Stimulated activated CD8-positive, alpha-beta memory T cell treated with anti-CD3 and anti-CD28 coated beads, Interleukin-4, amount 100 ng/mL, for 4 hours (primary cell): ENCODE data around the gene KLF7.

Experiments
- DNase-seq, 2 donors: peaks; one replicate each; pipeline ENCODE4 v3.0.0-alpha.2; 2020; ENCODE audit warnings: low read depth in 2 of 2, low spot score in 1 of 2

Gene KLF7

DNA sequence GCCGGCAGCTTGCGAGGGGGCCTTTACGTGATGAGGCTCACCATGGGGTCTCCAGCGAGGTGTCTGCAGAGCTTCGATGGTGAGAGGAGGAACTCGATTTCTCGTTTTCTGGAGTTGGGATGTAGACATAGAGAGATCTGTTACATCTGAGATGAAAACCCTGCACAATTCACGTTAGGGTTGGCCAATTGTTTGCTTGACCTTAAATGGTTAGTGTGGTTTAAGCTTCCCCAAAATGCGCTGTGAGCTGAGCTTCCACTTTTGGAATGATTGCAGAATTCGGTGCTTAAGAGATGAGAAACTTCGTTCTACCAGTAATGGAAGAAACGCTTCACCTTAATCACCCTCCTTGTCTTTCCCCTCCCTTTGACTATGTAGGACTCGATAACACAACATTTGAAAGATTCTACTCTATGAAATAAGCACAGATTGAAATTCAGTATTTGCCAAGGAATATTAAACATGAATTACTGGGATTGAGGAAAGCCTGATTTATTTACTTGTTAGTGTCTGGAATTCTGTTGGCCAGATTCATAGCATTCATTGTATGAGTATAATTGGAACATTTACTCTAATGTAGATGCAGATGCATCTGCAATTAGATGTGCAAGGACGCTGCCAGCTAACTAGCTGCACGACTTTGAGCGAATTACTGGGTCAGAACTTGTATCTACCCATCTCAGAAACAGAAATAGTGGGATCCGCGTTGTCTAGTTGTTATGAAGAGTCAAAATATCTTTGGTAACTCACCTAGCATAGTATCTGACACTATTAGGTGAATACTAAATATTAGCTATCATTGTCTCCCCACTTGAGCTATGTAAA is 1.6 kb upstream of the KLF7 start:
- no peak for DNase-seq

DNA sequence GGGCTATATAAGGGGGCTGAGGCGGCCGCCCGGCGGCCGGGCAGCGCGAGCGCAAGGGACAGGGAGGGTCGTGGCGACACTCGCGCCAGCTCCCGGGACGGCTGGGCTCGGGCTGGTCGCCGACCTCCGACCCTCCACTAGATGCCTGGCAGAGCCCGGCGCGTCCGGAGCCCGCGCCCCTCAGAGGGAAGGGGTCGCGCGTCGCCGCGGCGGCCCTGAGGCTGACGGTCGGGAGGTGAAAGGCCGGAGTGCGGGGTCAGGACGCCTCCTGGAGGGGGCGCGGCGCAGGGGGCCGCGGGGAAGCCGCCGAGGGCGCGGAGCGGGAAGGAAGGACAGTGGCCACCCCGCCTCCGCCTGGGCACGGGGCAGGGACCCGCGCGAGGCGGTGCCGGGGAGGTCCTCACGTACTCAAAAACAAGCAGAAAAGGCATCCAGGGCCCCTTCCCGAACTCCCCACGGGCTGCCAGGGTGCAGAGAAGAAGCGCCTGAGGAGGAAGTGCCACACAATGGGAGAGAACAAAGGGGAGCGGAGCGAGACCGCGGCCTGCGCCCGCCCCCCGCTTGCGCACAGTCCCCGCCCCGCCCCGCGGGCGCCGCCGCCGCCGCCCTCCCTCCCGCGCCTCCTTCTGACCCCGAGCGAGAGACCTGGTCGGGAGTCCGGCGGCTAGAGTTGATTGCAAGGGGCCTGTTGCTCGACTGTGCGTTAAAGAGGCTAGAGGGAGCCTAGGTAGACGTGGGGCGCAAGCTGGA is 776 bp upstream of the KLF7 start:
- DNase-seq = peak in 1 of 2 donors; percentile 36

DNA sequence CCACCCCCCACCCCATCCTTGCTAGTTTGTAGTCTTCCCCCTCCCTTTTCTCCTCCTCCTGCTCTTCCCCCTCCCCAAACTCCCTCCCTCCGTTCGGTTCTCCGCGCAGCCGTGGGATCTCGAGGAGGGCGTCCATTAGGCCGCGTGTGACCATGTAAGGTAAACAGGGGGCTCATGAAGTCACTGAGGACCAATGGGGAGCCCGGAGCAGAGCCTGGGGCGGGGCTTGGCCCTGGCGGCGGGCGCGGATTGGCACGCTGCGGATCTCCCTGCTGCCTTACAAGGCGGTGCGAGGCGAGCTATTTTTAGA is 246 bp upstream of the KLF7 start:
- DNase-seq = peak; percentile 90 to 92

DNA sequence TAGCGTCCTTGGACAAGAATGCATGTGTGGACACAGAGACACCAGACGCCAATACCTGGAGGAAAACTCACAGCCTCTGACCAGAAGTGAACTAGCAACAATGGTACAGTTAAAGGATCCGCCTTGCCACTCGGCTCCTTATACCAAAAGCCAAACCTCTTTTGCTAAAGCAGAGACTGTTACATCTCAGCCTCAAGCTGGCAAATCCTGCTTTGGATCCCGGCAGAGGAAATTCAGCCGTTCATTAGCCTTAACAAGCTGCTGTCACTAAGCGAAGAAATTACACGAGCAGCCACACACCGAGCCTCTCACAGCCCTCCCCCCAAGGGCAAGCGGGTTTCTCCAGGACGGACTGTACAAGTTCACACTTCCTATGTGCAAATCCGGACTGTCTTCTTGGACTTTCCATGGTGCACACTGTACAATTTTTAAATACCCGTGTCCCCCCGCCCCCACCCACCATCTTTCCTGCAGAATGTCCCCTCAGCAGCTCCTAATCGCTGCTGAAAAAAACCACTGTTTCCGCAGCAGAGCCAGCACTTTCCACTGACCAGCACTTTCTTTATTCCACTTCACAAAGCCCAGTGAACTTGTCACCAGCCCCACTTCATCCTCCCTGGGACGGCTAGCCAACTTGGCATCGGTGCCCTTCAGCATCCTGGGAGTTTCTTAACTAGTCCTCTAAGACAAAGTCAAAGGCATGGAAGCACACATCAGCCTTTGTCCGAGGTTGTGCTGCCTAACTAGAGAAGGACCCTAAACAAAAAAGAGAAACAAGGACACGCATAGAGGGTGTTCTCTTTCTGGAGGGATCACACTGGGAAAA is 1.5 kb downstream of the KLF7 start:
- DNase-seq = no peak

DNA sequence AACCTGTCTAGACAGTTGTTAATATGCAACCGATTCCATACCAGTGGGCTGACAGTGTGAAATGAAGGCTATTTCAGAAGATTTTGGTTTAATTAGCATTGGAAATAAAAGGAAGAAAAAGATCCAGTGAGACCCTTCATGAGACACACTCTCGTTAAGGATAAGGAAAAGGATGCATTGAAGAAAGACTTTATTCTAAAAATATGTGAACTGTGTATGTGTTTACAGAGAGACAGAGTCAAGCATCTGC is 2.1 kb downstream of the KLF7 start:
- DNase-seq = no peak

DNA sequence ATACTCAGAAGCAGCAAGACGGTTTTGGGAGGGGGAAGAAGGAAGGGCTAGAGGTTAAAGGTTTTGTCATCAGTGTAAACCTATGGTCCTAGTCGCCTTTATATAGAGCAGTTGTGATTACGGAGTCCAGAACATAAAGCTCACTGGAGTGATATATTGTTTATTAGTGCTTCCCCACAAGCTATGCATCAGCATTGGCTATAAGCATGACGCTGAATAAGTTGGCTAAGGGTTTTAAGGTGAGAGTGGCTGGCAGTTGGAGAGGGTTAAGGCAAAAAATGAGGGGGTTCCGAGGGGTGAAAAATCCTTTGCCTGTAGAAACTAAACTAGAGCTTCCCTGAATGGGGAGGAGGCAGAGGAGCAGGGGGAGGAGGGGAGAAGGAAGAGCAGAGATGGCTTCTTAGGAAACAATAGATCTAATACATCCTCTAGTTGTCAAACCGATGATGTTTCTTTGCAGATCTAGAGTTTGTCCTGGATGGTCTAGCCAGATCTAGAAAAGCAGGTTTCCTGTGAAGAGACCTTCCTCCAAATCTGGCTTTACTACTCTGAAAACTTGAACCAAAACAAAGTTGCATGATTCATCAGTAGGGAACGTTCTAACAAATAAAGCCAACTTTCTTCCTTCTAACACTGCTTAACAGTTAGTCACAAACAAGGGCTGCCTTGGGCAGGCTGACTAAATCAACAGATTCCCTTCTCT is 2.5 kb downstream of the KLF7 start:
- DNase-seq = no peak

DNA sequence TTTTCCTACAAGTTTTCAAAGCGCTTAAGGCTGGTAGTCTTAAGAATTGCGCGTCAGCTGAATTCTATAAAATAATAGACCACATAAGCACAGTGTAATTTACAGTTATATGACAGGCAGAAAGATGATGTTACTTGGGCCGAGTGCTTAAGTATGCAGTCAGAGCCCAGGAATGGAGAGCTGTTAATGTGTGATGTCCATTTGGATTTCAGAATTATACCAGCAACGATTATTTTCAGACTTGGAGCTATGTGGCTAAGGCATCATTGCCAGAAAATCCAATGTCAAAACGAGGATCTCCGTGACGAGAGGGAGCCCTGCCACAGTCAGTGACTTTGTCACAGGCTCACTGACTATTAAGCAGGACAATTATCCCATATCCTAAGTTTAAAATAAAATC is 3.4 kb downstream of the KLF7 start:
- no peak for DNase-seq

DNA sequence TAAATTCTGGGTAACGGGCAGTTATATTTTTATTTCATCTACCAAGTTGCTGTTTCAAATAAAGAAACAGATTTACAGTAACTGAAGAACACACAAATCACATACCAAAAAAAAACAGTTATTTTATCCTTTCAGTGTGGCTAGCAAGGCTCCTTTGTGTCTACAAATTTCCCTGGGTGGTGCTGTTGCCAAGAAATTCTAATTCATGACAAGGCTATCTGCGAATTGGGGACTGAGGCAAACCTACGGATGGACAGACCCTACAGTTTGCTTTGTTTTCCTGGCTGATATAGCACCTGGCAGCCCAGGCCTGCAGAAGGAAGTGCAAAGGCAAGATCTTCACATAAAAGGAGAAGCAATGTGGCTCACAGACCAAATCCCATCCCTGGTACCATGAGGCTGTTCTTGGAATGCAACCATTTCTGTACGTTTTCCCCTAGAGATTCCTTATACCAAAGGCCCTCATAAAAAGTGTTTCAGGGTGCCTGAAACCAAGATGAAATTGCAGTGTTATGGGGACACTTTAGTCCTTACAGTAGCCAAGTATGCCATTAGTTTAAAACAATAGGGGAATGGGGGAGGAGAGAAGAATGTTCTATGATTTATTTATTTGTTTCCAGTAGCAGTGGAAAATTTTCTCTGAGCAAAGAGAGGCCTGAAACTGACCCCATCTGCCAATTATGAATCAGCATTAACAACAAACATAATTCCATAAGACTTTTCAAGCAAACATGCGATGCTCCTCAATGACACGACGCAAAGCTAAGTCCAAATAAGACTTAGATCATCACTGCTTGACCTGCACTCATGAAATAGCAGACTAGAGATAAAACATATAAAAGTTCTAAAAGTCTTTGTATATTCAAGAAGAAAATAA is 4.3 kb downstream of the KLF7 start:
- no peak for DNase-seq

DNA sequence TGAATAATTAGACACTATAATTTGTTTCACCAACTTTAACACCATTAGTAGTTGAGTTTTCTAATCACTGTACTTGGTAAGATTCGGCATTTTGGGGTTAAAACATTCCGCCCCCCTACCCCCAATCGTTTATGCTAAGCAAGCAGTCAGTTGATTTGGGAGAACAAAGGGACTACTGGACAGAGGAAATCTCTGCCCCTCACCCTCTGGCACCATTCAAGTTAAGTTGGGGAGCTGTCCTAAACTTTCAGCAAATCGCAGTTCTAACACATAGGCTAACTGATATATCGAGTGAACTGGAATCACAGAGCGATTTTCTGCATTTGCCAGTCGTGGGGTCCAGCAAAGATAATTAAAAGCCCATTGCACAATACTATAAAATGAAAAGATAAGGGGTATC is 5.6 kb downstream of the KLF7 start:
- no peak for DNase-seq

DNA sequence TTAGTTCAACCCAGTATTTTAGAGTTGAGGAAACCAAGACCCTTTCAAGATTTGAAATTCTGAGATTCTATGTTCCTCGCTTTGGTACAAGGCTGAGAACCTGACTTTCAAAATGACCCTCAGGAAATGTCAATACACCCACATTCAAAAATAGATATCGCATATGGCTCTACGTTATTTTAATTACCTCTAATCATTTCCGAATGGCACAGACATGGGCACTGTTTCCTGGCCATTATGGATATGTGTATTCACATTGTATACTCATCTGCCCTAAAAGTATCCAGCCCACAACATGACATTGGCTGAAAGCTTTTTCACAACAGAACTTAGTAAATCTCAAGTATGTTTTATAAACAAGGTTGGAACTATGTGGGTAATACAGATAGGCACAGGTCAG is 6.7 kb downstream of the KLF7 start:
- DNase-seq = no peak

DNA sequence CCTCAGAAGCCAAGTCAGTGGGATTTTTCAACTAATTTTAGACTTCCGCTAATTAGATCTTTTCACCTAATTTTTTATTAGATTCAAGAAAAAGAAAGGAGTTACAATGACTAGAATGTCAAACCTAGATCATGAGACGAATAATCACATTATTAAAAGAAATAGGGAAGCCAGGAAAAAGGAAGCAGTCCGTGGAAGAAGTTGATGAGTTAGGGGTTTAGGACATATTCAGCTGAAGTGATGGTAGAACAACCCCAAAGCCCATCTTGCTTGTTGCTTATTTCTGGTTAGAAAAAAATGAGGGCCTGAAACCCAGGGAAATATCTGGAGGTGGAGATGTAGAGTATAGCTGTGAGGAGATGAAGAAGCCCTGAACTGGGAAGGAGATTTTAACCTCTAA is 8.0 kb downstream of the KLF7 start:
- DNase-seq = no peak

DNA sequence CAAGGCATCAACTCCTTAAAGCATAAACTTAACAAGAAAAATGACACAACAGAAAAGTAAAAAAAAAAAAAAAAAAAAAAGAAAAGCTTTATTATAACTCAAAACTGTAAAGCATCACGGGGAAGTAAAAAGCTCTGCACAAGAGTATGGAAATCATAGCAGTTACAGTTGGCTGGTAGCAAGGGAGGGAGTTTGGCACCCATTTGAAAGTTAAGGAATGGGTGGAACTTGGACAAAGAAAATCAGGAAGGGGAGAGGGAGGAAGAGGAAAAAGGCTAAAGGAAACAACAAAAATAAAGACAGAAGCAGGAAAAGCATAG is 8.6 kb downstream of the KLF7 start:
- DNase-seq = no peak

DNA sequence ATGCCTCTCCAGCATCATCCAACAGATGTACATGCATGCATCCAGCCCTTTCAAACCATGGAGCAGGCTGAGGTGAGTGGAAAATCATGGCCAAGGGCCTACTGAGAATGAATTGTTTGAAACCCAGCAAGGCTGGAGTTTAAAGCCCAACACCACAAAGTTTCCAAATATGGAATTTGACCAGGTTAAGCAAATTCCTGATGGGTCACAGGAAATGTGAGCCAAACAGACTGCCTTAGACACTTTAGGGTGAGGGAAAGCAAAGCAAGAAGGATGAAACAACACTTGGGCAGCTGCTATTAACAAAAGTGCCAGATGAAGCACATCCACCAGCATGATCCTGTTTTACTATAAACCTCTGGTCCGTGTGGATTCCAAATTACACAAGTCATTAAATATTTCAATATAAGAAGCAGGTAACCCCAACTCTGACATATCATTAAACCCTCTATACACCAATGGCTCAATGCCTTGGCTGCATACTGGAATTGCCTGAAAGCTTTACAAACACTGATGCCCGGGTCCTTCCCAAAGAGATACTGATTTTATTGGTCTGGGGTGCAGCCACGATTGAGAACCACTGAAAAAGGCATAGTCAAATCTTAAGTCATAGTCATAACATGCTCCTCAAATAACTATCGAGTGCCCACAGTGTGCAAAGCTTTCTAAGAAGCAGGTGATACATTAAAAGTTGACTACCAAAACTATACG is 9.1 kb downstream of the KLF7 start:
- no peak for DNase-seq

DNA sequence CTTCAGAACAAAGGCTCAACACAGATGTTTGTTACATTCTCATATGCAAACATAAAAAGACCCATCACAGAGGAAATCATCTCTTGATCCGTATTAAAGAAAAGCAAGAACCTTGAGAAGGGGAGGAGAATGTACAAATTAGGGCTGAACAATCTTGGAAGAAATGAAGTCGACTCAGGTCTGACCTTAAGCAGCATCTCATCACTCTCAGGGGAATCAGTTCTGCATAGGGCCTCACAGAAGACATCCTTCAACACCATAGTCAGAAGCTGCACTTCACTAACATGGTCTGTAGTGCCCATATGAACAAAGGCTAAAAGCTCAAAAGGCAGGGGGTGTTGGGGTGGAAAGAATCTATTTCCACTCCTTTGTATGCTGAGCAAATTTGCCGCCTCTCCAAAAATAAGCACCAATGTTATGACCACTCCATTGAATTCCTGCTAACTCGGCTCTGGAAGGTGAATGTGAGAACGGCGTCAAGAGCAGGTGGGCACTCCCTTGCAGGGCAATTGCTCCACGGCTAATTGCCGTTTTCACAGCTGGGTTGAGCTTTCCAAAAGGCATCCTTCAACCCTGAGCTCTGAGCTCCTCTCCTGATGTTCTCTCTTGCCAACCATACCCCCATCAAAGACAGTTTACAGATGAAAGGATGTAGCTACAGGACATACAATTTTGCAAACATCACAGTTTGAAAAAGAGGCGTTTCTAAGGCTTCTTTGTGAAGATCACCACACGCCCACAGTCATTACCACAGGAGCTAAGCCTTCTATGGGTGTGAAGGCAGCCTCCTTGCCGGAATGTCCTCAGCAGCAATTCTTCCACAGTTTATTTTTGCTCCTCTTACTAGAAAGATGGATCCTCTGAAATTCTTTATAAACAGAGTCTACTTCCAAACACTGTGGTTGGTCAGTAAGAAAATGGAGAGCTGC is 10.0 kb downstream of the KLF7 start:
- DNase-seq = no peak

DNA sequence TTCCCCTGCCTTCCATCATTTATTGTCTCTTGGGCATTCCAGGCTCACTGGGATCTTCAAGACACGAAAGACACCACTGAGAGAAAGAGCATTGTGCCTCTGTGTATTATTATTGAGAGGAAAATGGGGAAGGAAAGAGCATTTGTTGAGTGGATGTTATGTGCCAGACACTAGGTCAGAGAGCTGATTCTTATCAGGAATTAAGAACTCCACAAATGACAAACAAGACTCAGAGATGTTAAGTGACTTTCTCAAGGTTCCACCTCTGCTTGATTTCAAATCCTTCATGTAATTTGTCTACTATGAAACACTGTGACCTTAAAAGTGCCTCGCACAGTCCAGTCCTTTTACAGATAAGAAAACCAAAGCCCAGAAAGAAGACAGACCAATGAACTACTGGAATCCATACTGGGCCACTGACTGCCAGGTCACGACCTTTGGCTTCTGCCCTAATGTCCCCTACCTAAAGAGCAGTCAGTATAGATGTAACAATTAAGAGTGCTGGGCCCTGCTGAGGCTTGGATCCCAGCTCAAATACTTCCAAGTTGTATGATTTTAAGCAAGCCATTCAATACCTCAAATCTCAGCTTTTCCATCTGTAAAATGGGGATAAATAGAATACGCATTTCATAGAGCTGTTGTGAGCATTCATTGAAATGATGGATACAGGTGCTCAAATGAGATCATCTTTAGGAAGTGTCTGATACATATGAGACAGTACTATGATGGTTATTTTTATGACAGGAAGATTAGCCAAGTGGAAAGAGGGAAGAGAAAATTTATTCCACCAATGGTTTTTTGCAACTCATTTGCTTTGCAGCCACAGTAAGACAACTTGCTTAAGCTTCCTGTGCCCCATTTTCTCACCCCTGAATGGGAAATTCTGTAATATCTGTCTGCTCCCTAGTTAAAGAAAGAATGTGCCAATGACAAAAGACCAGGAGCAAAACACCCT is 10.9 kb downstream of the KLF7 start:
- DNase-seq = no peak

DNA sequence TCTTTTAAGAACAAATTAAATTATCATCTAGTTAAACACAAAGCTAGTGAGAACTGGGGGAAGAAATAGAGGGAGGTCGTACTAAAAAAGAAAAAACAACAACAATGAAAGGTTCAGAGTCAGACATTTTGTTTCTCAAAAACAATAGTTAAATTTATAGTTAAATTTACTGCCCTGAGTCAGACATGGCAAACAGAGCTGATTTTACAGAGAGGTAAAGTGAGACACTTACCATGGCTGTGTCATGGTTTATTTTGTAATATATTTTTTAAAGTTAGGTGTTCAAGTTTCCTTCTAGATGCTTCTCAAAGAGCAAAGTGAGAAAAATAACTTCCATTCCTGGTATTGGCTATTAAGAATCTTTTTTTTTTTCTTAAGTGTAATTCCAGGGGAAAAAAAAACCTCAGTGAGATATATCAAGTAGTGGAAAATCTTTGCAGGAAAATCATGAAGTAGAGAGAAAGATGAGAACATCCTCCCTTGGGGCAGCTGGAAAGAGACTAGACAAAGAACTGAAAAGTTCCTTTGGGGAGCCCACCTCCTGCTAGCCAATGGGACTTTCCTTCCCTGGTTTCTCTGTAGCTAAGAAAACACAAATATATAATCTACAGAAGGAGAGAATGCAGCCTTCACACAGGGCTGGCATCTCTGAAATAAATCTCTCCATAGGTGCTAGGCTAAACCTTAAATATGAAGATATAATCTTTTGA is 12.3 kb downstream of the KLF7 start:
- DNase-seq = no peak

DNA sequence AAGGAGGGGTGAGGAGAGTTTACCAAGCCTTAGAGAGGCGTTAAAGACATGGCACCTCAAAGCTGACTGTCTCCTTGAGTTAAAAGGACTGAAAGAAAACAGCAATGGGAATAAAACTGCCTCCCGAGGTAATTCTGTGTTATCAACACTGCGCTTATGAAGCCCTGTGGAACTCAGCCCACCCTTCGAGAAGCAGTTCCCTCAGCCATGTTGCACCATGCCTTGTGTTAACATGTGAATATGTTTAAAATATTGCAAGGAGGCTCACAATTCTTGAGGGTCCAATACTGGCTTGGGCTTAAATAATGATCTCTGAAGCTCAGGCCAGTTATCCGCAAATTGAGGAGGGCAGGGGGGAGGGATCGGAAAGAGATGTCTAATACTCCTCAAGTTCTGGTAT is 14.7 kb downstream of the KLF7 start:
- DNase-seq = no peak
